Measurements from ENCODE around the gene VPS36. TPM values are rescaled to one million over a fixed set of nuclear protein-coding genes. Genes with fewer than 3 reads are reported as not detected.

VPS36 gene
- total RNA-seq, 2 donors from 2014 or later, result 42.1 to 100 TPM

DNA sequence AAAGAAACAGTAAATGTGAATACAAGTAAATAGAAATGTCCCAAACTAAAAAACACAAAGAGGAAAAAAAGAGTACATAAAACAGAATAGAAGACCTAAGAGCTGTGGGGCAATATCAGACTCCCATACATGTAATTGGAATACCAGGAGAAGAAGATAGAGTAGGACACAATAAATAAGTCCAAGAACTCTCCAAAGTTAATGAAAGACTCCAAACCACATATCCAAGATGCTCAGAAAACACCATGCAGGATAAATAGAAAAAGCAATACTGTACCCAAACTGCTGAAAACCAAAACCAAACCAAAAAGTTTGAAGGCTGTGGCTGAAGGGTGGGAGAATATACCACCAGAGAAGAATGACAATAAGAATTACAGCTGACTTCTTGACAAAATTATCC lies 62.7 kb downstream of the VPS36 start:
- H3K36me3 ChIP-seq, result no peaks in the 10 kb centered on the region
- no peak overlapping the region for H3K4me3 ChIP-seq
- no peak for TF ChIP-seq CTCF (IDR thresholded peaks at IDR 0.05)
- H3K9me3 ChIP-seq, result no peaks in the 10 kb centered on the region
- H3K27me3 ChIP-seq (replicated peaks; ENCODE audit: insufficient read depth), result no peaks in the 10 kb centered on the region
- no peak for ATAC-seq (ENCODE audit: insufficient number of reproducible peaks, low FRiP score, low read depth)
- no peaks in the 10 kb centered on the region for H3K4me1 ChIP-seq (ENCODE audit: control insufficient read depth in 1 of 2, low read depth in 2 of 2)
- no peak for DNase-seq (ENCODE audit: low spot score)
- no peak overlapping the region for H3K27ac ChIP-seq

- Histone ChIP-seq H3K36me3 (no peaks in the 10 kb centered on the region), H3K27me3 (replicated peaks; ENCODE audit: insufficient read depth) (no peaks in the 10 kb centered on the region), H3K9me3 (no peaks in the 10 kb centered on the region), H3K4me1 (ENCODE audit: control insufficient read depth in 1 of 2, low read depth in 2 of 2) (no peaks in the 10 kb centered on the region), H3K4me3 (no peak overlapping the region), H3K27ac (no peak overlapping the region)
- DNase-seq (ENCODE audit: low spot score) (no peak), ATAC-seq (ENCODE audit: insufficient number of reproducible peaks, low FRiP score, low read depth) (no peak)
- TF ChIP-seq CTCF (IDR thresholded peaks at IDR 0.05), result no peak
These were observed 64.6 kb downstream of the VPS36 start for GRCh38 chr13:52385870-52386269.

DNA sequence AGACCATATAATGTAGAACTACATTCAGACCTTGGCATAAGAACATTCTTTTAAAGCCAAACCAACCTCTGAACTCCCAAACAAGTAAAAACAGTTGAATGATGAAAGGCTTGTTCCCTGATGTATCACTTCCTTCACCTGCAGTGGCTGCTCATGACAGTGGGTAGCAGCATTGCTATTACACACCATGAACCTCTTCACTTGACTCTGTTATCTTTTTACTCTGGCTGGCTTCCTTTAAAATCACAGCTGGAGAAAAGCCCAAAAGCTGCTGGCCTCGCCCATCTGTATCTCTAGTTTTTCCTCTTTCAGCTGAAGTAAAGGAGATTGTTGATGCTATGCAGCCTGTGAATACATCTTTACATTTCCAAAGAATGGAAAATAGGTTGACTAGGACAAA lies 67.1 kb downstream of the VPS36 start:
- no peaks in the 10 kb centered on the region for H3K4me1 ChIP-seq (ENCODE audit: control insufficient read depth in 1 of 2, low read depth in 2 of 2)
- DNase-seq (ENCODE audit: low spot score), result no peak
- H3K9me3 ChIP-seq, result no peaks in the 10 kb centered on the region
- ATAC-seq (ENCODE audit: insufficient number of reproducible peaks, low FRiP score, low read depth), result no peak
- no peak overlapping the region for H3K27ac ChIP-seq
- no peaks in the 10 kb centered on the region for H3K36me3 ChIP-seq
- H3K27me3 ChIP-seq (replicated peaks; ENCODE audit: insufficient read depth), result no peaks in the 10 kb centered on the region
- H3K4me3 ChIP-seq, result no peak overlapping the region
- no peak for TF ChIP-seq CTCF (IDR thresholded peaks at IDR 0.05)

DNA sequence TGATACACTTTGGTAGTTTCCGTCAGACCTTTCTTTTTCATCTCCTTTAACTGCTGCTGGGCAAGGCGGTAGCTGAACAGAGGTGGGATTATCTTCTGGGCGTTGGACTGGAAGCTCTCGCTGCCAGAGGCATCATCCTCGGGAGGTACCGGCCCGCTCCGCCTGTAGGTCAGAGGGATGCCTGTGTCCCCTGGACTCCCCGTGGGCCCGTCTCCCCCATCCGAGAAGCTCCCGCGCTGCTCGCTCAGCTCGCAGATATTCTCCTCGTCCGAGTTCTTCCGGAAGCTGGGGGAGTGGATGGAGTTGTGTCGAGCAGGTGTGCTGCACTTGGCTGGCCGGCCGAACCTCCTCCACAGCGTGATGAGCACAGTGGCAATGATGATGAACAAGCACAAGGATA lies 72.1 kb downstream of the VPS36 start:
- no peaks in the 10 kb centered on the region for H3K27me3 ChIP-seq (replicated peaks; ENCODE audit: insufficient read depth)
- ATAC-seq (ENCODE audit: insufficient number of reproducible peaks, low FRiP score, low read depth), result no peak
- no peak overlapping the region for H3K27ac ChIP-seq
- H3K4me1 ChIP-seq (ENCODE audit: control insufficient read depth in 1 of 2, low read depth in 2 of 2), result no peaks in the 10 kb centered on the region
- no peaks in the 10 kb centered on the region for H3K36me3 ChIP-seq
- no peak for TF ChIP-seq CTCF (IDR thresholded peaks at IDR 0.05)
- no peak overlapping the region for H3K4me3 ChIP-seq
- H3K9me3 ChIP-seq, result no peaks in the 10 kb centered on the region
- DNase-seq (ENCODE audit: low spot score), result no peak

GRCh38 chr13:52377898-52378297 lies 72.5 kb downstream of the VPS36 start:
- H3K36me3 ChIP-seq, result no peaks in the 10 kb centered on the region
- no peaks in the 10 kb centered on the region for H3K4me1 ChIP-seq (ENCODE audit: control insufficient read depth in 1 of 2, low read depth in 2 of 2)
- no peaks in the 10 kb centered on the region for H3K27me3 ChIP-seq (replicated peaks; ENCODE audit: insufficient read depth)
- ATAC-seq (ENCODE audit: insufficient number of reproducible peaks, low FRiP score, low read depth) (no peak), DNase-seq (ENCODE audit: low spot score) (no peak)
- H3K4me3 ChIP-seq, result no peak overlapping the region
- TF ChIP-seq CTCF (IDR thresholded peaks at IDR 0.05), result no peak
- H3K9me3 ChIP-seq, result no peaks in the 10 kb centered on the region
- H3K27ac ChIP-seq, result no peak overlapping the region

All from thoracic aorta (tissue), 2 donors.